AG10803 (cell line): ENCODE data around the gene SFMBT2.
A peak's percentile ranks its signal among the peaks of the same experiment; 100 is the strongest.

ENCODE experiments used
- DNase-seq: peaks from one replicate; pipeline ENCODE4 v3.0.0; 2010; ENCODE audit warnings: low read depth
- H3K4me3 ChIP-seq: 2 replicates; pipeline ENCODE4 v1.5.1; 2011; ENCODE audit warnings: mild to moderate bottlenecking, low read length, control low read depth
- TF ChIP-seq, protein P1 (sequence below): conservative IDR thresholded peaks from 2 replicates; pipeline ENCODE4 v1.5.1; 2011; ENCODE audit warnings: mild to moderate bottlenecking, low read length, control low read depth, inconsistent platforms

SFMBT2 gene

DNA sequence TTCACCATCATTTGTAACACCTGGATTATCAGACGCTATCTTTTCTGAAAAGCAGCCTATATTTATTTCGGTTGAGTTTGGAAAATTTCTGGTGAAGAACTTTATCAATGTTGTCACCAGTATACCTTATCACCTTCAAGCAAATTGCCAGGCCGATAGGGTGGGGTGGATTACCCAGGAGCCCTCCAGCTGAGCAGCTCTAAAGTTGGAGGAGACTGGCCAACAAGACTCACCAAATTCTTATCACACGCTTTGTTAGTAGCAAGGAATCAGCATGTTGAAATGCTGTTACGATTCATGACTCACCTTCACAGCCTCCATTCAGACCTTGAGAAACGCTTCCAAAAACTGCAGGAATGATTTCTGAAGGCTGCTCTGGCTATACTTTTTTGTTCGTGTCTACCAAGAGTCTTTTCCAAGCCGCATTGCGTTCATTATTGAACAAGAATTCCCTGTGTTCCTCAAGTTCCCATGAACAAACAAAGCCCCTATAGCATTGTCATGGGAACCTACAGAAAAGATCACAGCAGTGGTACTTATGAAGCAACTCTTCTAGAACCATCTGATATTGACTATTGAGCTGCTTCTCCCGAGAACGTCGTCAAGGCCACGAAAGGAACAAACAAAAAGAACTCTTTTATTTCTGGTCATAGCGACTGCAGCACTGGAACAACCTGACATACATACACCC is 291.4 kb downstream of the SFMBT2 start:
- DNase-seq = no peak
- H3K4me3 ChIP-seq = no peak overlapping the region
- TF ChIP-seq, protein P1, sequence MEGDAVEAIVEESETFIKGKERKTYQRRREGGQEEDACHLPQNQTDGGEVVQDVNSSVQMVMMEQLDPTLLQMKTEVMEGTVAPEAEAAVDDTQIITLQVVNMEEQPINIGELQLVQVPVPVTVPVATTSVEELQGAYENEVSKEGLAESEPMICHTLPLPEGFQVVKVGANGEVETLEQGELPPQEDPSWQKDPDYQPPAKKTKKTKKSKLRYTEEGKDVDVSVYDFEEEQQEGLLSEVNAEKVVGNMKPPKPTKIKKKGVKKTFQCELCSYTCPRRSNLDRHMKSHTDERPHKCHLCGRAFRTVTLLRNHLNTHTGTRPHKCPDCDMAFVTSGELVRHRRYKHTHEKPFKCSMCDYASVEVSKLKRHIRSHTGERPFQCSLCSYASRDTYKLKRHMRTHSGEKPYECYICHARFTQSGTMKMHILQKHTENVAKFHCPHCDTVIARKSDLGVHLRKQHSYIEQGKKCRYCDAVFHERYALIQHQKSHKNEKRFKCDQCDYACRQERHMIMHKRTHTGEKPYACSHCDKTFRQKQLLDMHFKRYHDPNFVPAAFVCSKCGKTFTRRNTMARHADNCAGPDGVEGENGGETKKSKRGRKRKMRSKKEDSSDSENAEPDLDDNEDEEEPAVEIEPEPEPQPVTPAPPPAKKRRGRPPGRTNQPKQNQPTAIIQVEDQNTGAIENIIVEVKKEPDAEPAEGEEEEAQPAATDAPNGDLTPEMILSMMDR = no peak

DNA sequence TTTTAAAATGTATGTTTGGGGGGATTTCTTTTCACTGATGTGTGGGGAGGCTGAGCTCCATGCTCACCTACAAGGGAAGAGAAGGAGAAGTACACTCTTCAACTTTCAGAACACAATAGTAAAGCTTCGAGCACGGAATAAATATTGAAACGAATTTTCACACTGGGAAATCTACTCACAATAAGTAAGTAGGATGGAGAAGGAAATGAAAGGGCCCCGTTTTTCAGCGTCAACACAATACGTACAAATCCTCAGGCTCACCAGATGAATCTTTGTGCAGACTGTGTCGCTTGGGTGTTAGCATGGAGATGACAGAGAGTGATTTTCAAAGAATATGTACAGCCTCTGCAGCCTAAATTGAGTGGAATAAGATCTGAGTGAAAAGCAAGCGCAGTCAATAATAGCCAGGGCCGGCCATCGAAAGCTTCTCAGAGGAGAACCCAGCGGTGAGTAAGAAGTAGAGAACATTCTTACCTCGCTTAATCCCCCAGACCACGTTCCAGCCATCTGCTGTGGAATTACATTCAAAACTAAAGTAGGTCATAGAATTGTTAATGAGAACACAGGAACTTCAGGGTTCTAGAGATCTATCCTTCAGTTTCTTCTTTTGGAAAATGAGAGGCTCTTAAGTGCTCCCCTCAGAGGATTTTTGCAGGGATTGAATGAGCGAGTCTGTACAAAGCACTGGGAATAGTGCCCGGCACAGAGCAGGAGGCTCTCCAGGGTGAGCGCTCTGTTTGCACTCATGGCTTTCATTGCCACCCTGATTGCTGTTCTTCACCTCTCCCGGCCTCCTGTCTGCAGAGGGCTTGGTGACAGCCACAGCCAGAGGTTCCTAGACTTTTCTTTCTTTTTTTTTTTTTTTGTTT is 292.8 kb downstream of the SFMBT2 start:
- DNase-seq = no peak
- H3K4me3 ChIP-seq = no peak overlapping the region
- TF ChIP-seq, protein P1 = no peak

DNA sequence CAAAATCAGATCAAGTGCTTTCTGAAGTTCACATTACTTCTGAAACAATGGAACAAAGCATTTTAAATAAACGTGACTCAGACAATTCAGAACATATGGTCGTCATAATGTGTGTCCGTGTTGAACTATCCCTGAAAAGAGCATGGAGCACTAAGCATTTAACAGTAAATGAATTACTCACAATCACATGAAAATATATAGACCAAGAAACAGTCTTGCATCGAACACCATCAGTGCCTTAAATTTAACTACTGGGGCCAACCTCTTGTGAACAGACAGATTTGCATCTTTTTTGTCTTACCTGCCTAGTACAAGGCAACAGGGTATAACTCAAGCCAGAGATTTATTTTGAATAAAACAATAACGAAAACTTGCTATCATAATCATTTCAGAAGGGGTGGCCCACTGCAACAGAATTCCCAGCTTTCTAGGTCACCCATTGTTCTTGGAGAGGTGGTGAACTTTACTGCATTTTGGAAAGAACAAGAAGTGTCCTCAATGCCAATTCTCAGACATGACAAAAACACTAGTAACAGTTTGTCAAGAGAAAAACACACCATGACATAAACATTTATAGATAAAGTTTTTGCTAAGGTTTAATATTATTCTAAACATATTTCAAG is 293.5 kb downstream of the SFMBT2 start:
- TF ChIP-seq, protein P1 = no peak
- no peak overlapping the region for H3K4me3 ChIP-seq
- DNase-seq = no peak

GRCh38 chr10:7111561-7111960 is 299.3 kb downstream of the SFMBT2 start:
- H3K4me3 ChIP-seq = no peak overlapping the region
- peak; percentile 6 for DNase-seq
- TF ChIP-seq, protein P1 = no peak

- no peak for DNase-seq
- H3K4me3 ChIP-seq = no peak overlapping the region
- TF ChIP-seq, protein P1 = no peak
These were observed 299.7 kb downstream of the SFMBT2 start for GRCh38 chr10:7111089-7111488.
